WTC11 (cell line): ENCODE results near the gene STAT6. TPM values are rescaled to one million over a fixed set of nuclear protein-coding genes. Genes with fewer than 3 reads are reported as not detected.

ENCODE experiments used
- ATAC-seq: fragments of 200-7000 bp; cut with Tn5 transposase; 2 replicates; pipeline ENCODE4 v1.10.0; 2021; ENCODE audit warnings: mild to moderate bottlenecking, moderate library complexity
- CTCF ChIA-PET: fragments of 300-600 bp; sonication (Branson Sonifier 250); formaldehyde crosslinking; loops from one replicate; lab custom pipeline; 2021; ENCODE audit warnings: antibody characterized with exemption; lab: Charles Lee
- POLR2A ChIA-PET: fragments of 350-600 bp; sonication (Branson Sonifier 250); formaldehyde crosslinking; loops from one replicate; lab custom pipeline; 2021; ENCODE audit warnings: antibody characterized with exemption; lab: Charles Lee
- DNase-seq: peaks from one replicate; pipeline ENCODE4 v3.0.0; 2021; ENCODE audit warnings: low spot score
- H3K27ac Mint-ChIP-seq: 2 replicates; pipeline ENCODE4 v1.8.0; 2021; ENCODE audit warnings: mixed read lengths
- H3K27me3 Mint-ChIP-seq: 2 replicates; pipeline ENCODE4 v1.8.0; 2021; ENCODE audit warnings: low read depth, mild to moderate bottlenecking, moderate library complexity, mixed read lengths
- H3K36me3 Mint-ChIP-seq: 2 replicates; pipeline ENCODE4 v1.8.0; 2021; ENCODE audit warnings: mixed read lengths
- H3K4me1 Mint-ChIP-seq: 2 replicates; pipeline ENCODE4 v1.8.0; 2022; ENCODE audit warnings: mixed read lengths
- H3K4me3 Mint-ChIP-seq: 2 replicates; pipeline ENCODE4 v1.8.0; 2021; ENCODE audit warnings: mild to moderate bottlenecking, moderate library complexity, mixed read lengths
- H3K9me3 Mint-ChIP-seq: 2 replicates; pipeline ENCODE4 v1.8.0; 2021; ENCODE audit warnings: mixed read lengths
- NFATC4 ChIP-seq: fragments of 250-450 bp; sonication (Bioruptor Pico); IDR thresholded peaks from 2 replicates; pipeline ENCODE4 v1.9.0; 2021; ENCODE audit warnings: mild to moderate bottlenecking
- SOX15 ChIP-seq: fragments of 250-450 bp; sonication (Bioruptor Pico); IDR thresholded peaks from 2 replicates; pipeline ENCODE4 v1.9.0; 2021; ENCODE audit warnings: mild to moderate bottlenecking
- TP53 ChIP-seq: sonication (generic); formaldehyde crosslinking; IDR thresholded peaks from 2 replicates; pipeline ENCODE4 v1.8.1; 2023; ENCODE audit warnings: mild to moderate bottlenecking, missing genetic modification reagents
- ZNF317 ChIP-seq: sonication (generic); formaldehyde crosslinking; IDR thresholded peaks from 2 replicates; pipeline ENCODE4 v1.8.1; 2023; ENCODE audit warnings: low read depth, mild to moderate bottlenecking, moderate library complexity, missing genetic modification reagents, borderline replicate concordance
- total RNA-seq: library from RNA; stranded (reverse); gene quantifications from 3 replicates; pipeline ENCODE4 v1.2.3, GENCODE V29; 2021
- TF ChIP-seq, protein P1 (sequence below): sonication (generic); formaldehyde crosslinking; IDR thresholded peaks from 2 replicates; pipeline ENCODE4 v1.8.0; 2022; ENCODE audit warnings: missing genetic modification reagents
- TF ChIP-seq, protein P2 (sequence below): fragments of 250-450 bp; sonication (Bioruptor Pico); conservative IDR thresholded peaks from 2 replicates; pipeline ENCODE4 v1.9.0; 2021; ENCODE audit warnings: mild to moderate bottlenecking
- TF ChIP-seq, protein P3 (sequence below): sonication (generic); formaldehyde crosslinking; IDR thresholded peaks from 2 replicates; pipeline ENCODE4 v1.8.1; 2022; ENCODE audit warnings: mild to moderate bottlenecking, moderate library complexity, missing genetic modification reagents
- TF ChIP-seq, protein P4 (sequence below): sonication (generic); formaldehyde crosslinking; IDR thresholded peaks from 2 replicates; pipeline ENCODE4 v1.8.1; 2023; ENCODE audit warnings: mild to moderate bottlenecking, moderate library complexity, missing genetic modification reagents
- TF ChIP-seq, protein P5 (sequence below): sonication (generic); formaldehyde crosslinking; IDR thresholded peaks from 2 replicates; pipeline ENCODE4 v1.8.0; 2023; ENCODE audit warnings: mild to moderate bottlenecking, missing genetic modification reagents

The STAT6 gene
- total RNA-seq, 1 experiment from 2014 or later = 47.0 TPM

DNA sequence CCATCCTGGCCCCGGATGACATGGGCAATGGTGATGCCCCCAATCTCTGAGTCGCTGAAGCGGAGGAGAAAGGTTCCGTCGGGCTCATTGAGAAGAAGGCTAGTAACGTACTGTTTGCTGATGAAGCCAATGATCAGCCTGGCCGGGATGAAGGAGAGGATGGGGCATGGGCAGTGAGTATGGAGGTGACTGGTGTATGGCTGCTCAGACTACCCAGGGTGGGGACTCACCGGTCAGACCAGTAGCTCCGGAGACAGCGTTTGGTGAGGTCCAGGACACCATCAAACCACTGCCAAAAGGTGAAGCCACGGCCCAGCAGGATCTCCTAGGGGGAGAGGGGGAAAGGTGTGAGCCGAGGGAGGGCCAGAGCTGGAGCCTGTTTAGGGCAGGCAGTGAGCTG, 11.4 kb downstream of the STAT6 start (continued):
- TF ChIP-seq, protein P1, sequence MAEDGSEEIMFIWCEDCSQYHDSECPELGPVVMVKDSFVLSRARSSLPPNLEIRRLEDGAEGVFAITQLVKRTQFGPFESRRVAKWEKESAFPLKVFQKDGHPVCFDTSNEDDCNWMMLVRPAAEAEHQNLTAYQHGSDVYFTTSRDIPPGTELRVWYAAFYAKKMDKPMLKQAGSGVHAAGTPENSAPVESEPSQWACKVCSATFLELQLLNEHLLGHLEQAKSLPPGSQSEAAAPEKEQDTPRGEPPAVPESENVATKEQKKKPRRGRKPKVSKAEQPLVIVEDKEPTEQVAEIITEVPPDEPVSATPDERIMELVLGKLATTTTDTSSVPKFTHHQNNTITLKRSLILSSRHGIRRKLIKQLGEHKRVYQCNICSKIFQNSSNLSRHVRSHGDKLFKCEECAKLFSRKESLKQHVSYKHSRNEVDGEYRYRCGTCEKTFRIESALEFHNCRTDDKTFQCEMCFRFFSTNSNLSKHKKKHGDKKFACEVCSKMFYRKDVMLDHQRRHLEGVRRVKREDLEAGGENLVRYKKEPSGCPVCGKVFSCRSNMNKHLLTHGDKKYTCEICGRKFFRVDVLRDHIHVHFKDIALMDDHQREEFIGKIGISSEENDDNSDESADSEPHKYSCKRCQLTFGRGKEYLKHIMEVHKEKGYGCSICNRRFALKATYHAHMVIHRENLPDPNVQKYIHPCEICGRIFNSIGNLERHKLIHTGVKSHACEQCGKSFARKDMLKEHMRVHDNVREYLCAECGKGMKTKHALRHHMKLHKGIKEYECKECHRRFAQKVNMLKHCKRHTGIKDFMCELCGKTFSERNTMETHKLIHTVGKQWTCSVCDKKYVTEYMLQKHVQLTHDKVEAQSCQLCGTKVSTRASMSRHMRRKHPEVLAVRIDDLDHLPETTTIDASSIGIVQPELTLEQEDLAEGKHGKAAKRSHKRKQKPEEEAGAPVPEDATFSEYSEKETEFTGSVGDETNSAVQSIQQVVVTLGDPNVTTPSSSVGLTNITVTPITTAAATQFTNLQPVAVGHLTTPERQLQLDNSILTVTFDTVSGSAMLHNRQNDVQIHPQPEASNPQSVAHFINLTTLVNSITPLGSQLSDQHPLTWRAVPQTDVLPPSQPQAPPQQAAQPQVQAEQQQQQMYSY = no peak
- TF ChIP-seq, protein P2, sequence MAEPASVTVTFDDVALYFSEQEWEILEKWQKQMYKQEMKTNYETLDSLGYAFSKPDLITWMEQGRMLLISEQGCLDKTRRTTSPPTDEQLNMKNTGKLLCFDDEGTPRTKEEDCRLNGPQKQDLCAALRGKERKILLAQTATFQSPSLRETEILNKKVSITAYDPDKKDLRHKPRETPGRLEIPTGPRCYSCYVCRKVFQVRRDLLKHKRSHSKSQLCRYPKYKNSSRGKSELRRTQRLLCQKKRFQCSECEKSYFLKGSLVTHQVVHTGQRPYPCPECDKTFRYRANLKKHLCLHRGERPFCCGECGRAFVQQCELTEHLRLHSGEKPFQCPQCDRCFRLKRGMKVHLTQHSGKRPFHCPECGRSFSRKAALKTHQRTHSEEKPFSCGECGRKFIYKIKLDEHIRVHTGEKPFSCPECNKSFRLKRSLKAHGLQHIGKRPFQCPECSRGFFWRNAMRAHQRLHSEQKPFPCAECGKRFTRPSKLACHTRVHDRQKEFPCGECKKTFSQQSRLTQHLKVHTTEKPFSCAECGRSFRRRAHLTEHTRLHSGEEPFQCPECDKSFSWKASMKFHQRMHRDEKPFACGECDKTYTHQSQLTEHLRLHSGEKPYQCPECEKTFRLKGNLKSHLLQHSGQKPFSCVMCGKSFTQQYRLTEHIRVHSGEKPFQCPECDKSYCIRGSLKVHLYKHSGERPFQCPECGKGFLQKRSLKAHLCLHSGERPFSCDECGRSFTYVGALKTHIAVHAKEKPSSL (CRISPR knock-in tag) = no peak
- TF ChIP-seq TP53 (CRISPR knock-in tag) (no peak), ZNF317 (no peak)
- TF ChIP-seq, protein P3, sequence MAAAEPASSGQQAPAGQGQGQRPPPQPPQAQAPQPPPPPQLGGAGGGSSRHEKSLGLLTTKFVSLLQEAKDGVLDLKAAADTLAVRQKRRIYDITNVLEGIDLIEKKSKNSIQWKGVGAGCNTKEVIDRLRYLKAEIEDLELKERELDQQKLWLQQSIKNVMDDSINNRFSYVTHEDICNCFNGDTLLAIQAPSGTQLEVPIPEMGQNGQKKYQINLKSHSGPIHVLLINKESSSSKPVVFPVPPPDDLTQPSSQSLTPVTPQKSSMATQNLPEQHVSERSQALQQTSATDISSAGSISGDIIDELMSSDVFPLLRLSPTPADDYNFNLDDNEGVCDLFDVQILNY (CRISPR knock-in tag) = no peak

DNA sequence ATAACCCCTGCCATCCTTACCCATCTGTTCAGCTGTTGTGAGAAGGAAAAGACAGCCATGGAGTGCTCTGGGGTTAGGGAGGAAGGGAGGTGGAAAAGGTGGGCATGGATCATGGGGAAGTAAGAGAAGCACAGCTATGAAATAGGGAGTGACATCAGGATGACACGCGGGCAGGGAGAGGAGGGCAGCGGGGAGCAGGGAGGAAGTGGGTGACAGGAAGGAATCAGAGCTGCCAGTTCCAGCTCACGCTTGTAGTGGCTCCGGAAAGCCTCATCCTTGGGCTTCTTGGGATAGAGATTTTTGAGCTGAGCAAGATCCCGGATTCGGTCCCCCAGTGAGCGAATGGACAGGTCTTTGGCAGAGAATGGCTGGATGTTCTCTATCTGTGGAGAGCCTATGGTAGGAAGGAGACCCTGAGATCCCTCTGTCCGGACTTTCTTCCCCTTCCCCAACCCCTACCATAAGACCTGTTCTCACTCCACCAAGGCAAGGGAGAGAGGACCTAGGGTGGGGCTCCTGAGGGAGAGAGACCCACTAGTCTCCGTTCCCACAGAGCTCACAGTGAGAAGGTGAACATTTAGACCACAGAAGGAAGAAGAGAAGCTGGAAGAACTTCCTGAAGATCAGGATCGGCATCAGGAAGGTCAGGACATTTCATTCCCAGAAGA, 12.0 kb downstream of the STAT6 start:
- no peaks in the 10 kb centered on the region for H3K27me3 Mint-ChIP-seq
- DNase-seq (no peak), ATAC-seq (no peak)
- no peak overlapping the region for H3K27ac Mint-ChIP-seq
- H3K9me3 Mint-ChIP-seq = no peaks in the 10 kb centered on the region
- TF ChIP-seq, protein P4, sequence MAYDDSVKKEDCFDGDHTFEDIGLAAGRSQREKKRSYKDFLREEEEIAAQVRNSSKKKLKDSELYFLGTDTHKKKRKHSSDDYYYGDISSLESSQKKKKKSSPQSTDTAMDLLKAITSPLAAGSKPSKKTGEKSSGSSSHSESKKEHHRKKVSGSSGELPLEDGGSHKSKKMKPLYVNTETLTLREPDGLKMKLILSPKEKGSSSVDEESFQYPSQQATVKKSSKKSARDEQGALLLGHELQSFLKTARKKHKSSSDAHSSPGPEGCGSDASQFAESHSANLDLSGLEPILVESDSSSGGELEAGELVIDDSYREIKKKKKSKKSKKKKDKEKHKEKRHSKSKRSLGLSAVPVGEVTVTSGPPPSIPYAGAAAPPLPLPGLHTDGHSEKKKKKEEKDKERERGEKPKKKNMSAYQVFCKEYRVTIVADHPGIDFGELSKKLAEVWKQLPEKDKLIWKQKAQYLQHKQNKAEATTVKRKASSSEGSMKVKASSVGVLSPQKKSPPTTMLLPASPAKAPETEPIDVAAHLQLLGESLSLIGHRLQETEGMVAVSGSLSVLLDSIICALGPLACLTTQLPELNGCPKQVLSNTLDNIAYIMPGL (CRISPR knock-in tag) = no peak
- TF ChIP-seq NFATC4 (CRISPR knock-in tag) (no peak), SOX15 (CRISPR knock-in tag) (no peak)
- TF ChIP-seq, protein P5, sequence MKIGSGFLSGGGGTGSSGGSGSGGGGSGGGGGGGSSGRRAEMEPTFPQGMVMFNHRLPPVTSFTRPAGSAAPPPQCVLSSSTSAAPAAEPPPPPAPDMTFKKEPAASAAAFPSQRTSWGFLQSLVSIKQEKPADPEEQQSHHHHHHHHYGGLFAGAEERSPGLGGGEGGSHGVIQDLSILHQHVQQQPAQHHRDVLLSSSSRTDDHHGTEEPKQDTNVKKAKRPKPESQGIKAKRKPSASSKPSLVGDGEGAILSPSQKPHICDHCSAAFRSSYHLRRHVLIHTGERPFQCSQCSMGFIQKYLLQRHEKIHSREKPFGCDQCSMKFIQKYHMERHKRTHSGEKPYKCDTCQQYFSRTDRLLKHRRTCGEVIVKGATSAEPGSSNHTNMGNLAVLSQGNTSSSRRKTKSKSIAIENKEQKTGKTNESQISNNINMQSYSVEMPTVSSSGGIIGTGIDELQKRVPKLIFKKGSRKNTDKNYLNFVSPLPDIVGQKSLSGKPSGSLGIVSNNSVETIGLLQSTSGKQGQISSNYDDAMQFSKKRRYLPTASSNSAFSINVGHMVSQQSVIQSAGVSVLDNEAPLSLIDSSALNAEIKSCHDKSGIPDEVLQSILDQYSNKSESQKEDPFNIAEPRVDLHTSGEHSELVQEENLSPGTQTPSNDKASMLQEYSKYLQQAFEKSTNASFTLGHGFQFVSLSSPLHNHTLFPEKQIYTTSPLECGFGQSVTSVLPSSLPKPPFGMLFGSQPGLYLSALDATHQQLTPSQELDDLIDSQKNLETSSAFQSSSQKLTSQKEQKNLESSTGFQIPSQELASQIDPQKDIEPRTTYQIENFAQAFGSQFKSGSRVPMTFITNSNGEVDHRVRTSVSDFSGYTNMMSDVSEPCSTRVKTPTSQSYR (CRISPR knock-in tag) = no peak
- TF ChIP-seq, protein P3 (CRISPR knock-in tag) = no peak
- POLR2A ChIA-PET = interaction anchor here (1.4 kb wide), 1 partner anchor 12 kb away, joined by 4 read pairs; the partner anchor contains the start of gene STAT6
- no peak overlapping the region for H3K4me3 Mint-ChIP-seq
- H3K36me3 Mint-ChIP-seq = peaks cover 33% of the 10 kb centered on the region
- H3K4me1 Mint-ChIP-seq = peaks cover 13% of the 10 kb centered on the region
- CTCF ChIA-PET = interaction anchor here (0.7 to 6.5 kb wide), 5 partner anchors 12 to 84 kb away, joined by 3 to 46 read pairs (median 3); partner anchors contain the start of gene STAT6
